Kidney capillary endothelial cell (primary cell): ENCODE results near the gene PTPN12.
"Not testable (repeated sequence)": the region's sequence is repeated elsewhere in the genome, so short reads cannot be mapped to it uniquely, and the experiment has no call there.

Experiments used
- DNase-seq: peaks from one replicate; pipeline ENCODE4 v3.0.0-alpha.2; 2018; ENCODE audit warnings: low spot score

Gene PTPN12

GRCh38 chr7:77579797-77580196, 42.7 kb downstream of the PTPN12 start:
- DNase-seq: no peak

GRCh38 chr7:77580762-77581350, 43.8 kb downstream of the PTPN12 start:
- no peak for DNase-seq

- no peak for DNase-seq
Measured at GRCh38 chr7:77587272-77587671, 50.2 kb downstream of the PTPN12 start.

GRCh38 chr7:77600952-77601351, 63.9 kb downstream of the PTPN12 start:
- DNase-seq: no peak

- no peak for DNase-seq
Measured at GRCh38 chr7:77606562-77606961, 69.5 kb downstream of the PTPN12 start.

- no peak for DNase-seq
Measured at GRCh38 chr7:77619314-77619713, 82.2 kb downstream of the PTPN12 start.

- no peak for DNase-seq
Measured at GRCh38 chr7:77626586-77627308, 89.7 kb downstream of the PTPN12 start.

- no peak for DNase-seq
Measured at GRCh38 chr7:77627309-77627676, 90.2 kb downstream of the PTPN12 start.

GRCh38 chr7:77629797-77630196, 92.7 kb downstream of the PTPN12 start:
- no peak for DNase-seq

- DNase-seq: no peak
Measured at GRCh38 chr7:77631820-77632219, 94.7 kb downstream of the PTPN12 start.

GRCh38 chr7:77644774-77645173, 107.7 kb downstream of the PTPN12 start:
- DNase-seq: peak; percentile 28

GRCh38 chr7:77648742-77649338, 111.7 kb downstream of the PTPN12 start:
- no peak for DNase-seq

- no peak for DNase-seq
Measured at GRCh38 chr7:77649716-77650349, 112.7 kb downstream of the PTPN12 start.

GRCh38 chr7:77651575-77652162, 114.6 kb downstream of the PTPN12 start:
- DNase-seq: peak; percentile 39

- not testable (repeated sequence) for DNase-seq
Measured at GRCh38 chr7:77652826-77653225, 115.7 kb downstream of the PTPN12 start.

GRCh38 chr7:77653572-77653971, 116.5 kb downstream of the PTPN12 start:
- DNase-seq: no peak

- no peak for DNase-seq
Measured at GRCh38 chr7:77655356-77655755, 118.3 kb downstream of the PTPN12 start.

GRCh38 chr7:77655836-77656455, 118.9 kb downstream of the PTPN12 start:
- DNase-seq: no peak

GRCh38 chr7:77657427-77658224, 120.5 kb downstream of the PTPN12 start:
- peak; percentile 10 for DNase-seq

GRCh38 chr7:77658928-77659327, 121.8 kb downstream of the PTPN12 start:
- DNase-seq: no peak

- DNase-seq: no peak
Measured at GRCh38 chr7:77661816-77662215, 124.7 kb downstream of the PTPN12 start.
